ENCODE data around the gene SEC24C. TPM values are rescaled to one million over a fixed set of nuclear protein-coding genes. Genes with fewer than 3 reads are reported as not detected.
A peak's percentile ranks its signal among the peaks of the same experiment; 100 is the strongest.

The SEC24C gene
- total RNA-seq, 1 experiment from 2014 or later, result 325 TPM

DNA sequence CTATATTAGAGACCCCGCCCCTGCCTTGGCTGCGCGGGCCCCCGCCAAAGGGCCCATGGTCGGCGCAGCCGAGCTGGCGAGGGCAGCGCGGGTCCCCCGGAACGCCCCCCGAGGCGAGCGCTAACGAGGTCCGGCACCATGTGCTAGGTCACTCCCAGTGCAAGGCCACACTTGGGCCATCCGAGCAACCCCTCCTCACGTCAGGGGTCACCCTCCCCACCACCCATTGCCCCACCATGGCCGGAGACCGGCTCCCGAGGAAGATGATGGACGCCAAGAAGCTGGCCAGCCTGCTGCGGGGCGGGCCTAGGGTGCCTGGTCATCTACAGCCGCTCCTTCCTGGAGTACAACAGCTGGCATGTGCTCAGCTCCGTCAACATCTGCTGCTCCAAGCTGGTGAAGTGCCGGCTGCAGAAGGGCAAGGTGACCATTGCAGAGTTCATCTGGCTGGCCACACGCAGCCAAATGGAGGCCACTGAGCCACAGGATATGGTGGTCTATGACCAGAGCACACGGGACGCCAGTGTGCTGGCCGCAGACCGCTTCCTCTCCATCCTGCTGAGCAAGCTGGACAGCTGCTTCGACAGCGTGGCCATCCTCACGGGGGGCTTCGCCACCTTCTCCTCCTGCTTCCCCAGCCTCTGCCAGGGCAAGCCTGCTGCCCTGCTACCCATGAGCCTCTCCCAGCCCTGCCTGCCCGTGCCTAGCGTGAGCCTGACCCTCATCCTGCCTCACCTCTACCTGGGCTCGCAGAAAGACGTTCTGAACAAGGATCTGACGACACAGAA, 12.4 kb upstream of the SEC24C start:
- H3K36me3 ChIP-seq (ENCODE audit: low read depth, low read length), result peaks cover 24% of the 10 kb centered on the region
- peaks cover 9% of the 10 kb centered on the region for H3K4me1 ChIP-seq (ENCODE audit: insufficient read depth, low read length)
- H3K9me3 ChIP-seq (ENCODE audit: low read length), result no peaks in the 10 kb centered on the region
- no TSS peak for BruUV-seq (replicated peaks)
- H3K27ac ChIP-seq (ENCODE audit: low read length), result no peak overlapping the region
- intact Hi-C loops (cut with micrococcal nuclease), result loop anchor here (2.0 kb wide), 2 partner anchors 41 to 53 kb away; partner anchors contain the start of gene ZSWIM8
- ChIA-PET POLR2A (ENCODE audit: unreplicated experiment) (interaction anchor here (0.6 to 1.0 kb wide), 3 partner anchors 13 to 42 kb away, joined by 3 to 4 read pairs (median 4); no protein-coding TSS in a partner anchor), CTCF (interaction anchor here (0.6 kb wide), 1 partner anchor 58 kb away, joined by 3 read pairs; no protein-coding TSS in a partner anchor)
- DNase-seq, result no peak
- peak overlapping the region; percentile 69 for H3K4me3 ChIP-seq (ENCODE audit: low read length)
- TF ChIP-seq EZH2phosphoT487 (IDR thresholded peaks at IDR 0.05; ENCODE audit: borderline replicate concordance, low read length) (no peak), EZH2 (IDR thresholded peaks at IDR 0.05; ENCODE audit: low read length, unreplicated experiment) (no peak)
- TF ChIP-seq, protein P1, sequence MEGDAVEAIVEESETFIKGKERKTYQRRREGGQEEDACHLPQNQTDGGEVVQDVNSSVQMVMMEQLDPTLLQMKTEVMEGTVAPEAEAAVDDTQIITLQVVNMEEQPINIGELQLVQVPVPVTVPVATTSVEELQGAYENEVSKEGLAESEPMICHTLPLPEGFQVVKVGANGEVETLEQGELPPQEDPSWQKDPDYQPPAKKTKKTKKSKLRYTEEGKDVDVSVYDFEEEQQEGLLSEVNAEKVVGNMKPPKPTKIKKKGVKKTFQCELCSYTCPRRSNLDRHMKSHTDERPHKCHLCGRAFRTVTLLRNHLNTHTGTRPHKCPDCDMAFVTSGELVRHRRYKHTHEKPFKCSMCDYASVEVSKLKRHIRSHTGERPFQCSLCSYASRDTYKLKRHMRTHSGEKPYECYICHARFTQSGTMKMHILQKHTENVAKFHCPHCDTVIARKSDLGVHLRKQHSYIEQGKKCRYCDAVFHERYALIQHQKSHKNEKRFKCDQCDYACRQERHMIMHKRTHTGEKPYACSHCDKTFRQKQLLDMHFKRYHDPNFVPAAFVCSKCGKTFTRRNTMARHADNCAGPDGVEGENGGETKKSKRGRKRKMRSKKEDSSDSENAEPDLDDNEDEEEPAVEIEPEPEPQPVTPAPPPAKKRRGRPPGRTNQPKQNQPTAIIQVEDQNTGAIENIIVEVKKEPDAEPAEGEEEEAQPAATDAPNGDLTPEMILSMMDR (conservative IDR thresholded peaks at IDR 0.05; ENCODE audit: low read depth, low read length), result no peak
- H3K27me3 ChIP-seq (ENCODE audit: low read length), result no peaks in the 10 kb centered on the region
- peak overlapping the region; percentile 81 for H3K4me2 ChIP-seq (ENCODE audit: low read length)
- no peaks in the 10 kb centered on the region for H4K20me1 ChIP-seq (ENCODE audit: low read length)
- no peak overlapping the region for H2AFZ ChIP-seq (ENCODE audit: low read length)
- H3F3A ChIP-seq (ENCODE audit: low read length, unreplicated experiment), result peaks cover 10% of the 10 kb centered on the region
- peaks cover 63% of the 10 kb centered on the region for H3K79me2 ChIP-seq (ENCODE audit: low read length)
- no peaks in the 10 kb centered on the region for H3K9me2 ChIP-seq (replicated peaks; ENCODE audit: low read length)
- peak overlapping the region; percentile 80; the same call in 1 of the 2 replicates for H3K9ac ChIP-seq (ENCODE audit: low read length)
- no peak for ATAC-seq

DNA sequence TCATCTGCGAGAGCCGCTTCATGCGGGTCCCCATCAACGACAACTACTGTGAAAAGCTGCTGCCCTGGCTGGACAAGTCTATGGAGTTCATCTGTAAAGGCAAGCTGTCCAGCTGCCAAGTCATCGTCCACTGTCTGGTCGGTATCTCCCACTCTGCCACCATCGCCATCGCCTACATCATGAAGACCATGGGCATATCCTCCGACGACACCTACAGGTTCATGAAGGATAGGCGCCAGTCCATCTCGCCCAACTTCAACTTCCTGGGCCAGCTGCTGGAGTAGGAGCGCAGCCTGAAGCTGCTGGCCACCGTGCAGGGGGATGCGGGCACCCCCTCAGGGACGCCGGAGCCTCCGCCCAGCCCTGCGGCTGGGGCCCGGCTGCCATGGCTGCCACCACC, 11.7 kb upstream of the SEC24C start:
- H3K27ac ChIP-seq (ENCODE audit: low read length), result no peak overlapping the region
- H3F3A ChIP-seq (ENCODE audit: low read length, unreplicated experiment), result peaks cover 10% of the 10 kb centered on the region
- ATAC-seq, result no peak
- intact Hi-C loops (cut with micrococcal nuclease), result no loop called here
- ChIA-PET POLR2A (ENCODE audit: unreplicated experiment) (interaction anchor here (0.6 to 1.0 kb wide), 3 partner anchors 13 to 42 kb away, joined by 3 to 4 read pairs (median 4); no protein-coding TSS in a partner anchor), CTCF (no interaction called here)
- no peak overlapping the region for H3K4me3 ChIP-seq (ENCODE audit: low read length)
- no peaks in the 10 kb centered on the region for H4K20me1 ChIP-seq (ENCODE audit: low read length)
- no peaks in the 10 kb centered on the region for H3K27me3 ChIP-seq (ENCODE audit: low read length)
- H3K9ac ChIP-seq (ENCODE audit: low read length), result no peak overlapping the region
- no peak for DNase-seq
- no peaks in the 10 kb centered on the region for H3K9me2 ChIP-seq (replicated peaks; ENCODE audit: low read length)
- H3K4me1 ChIP-seq (ENCODE audit: insufficient read depth, low read length), result peaks cover 9% of the 10 kb centered on the region
- TF ChIP-seq EZH2 (IDR thresholded peaks at IDR 0.05; ENCODE audit: low read length, unreplicated experiment) (no peak), EZH2phosphoT487 (IDR thresholded peaks at IDR 0.05; ENCODE audit: borderline replicate concordance, low read length) (no peak)
- TF ChIP-seq, protein P1 (conservative IDR thresholded peaks at IDR 0.05; ENCODE audit: low read depth, low read length), result no peak
- H3K4me2 ChIP-seq (ENCODE audit: low read length), result no peak overlapping the region
- no peaks in the 10 kb centered on the region for H3K9me3 ChIP-seq (ENCODE audit: low read length)
- BruUV-seq (replicated peaks), result no TSS peak
- H3K36me3 ChIP-seq (ENCODE audit: low read depth, low read length), result peaks cover 18% of the 10 kb centered on the region
- no peak overlapping the region for H2AFZ ChIP-seq (ENCODE audit: low read length)
- H3K79me2 ChIP-seq (ENCODE audit: low read length), result peaks cover 63% of the 10 kb centered on the region

Data from PC-3 (cell line).